ENCODE results near the gene DGCR8. TPM values are rescaled to one million over a fixed set of nuclear protein-coding genes. Genes with fewer than 3 reads are reported as not detected.
A peak's percentile ranks its signal among the peaks of the same experiment; 100 is the strongest.

The DGCR8 gene
- total and polyA plus RNA-seq, 2 donors from 2014 or later = 12.2 to 40.1 TPM

GRCh38 chr22:20128619-20128901 is 48.5 kb downstream of the DGCR8 start:
- intact Hi-C loops (cut with DNase I) = no loop called here
- H3K27ac ChIP-seq (ENCODE audit: low read depth in 2 of 2, low read length in 2 of 2) = no peak overlapping the region
- FAIRE-seq (no peak), DNase-seq (no peak)
- H3K9me3 ChIP-seq (ENCODE audit: control insufficient read depth in 2 of 3, insufficient read depth in 1 of 3, low read length in 3 of 3) = no peaks in the 10 kb centered on the region
- H3K4me1 ChIP-seq (ENCODE audit: control insufficient read depth in 2 of 3, insufficient read depth in 2 of 3, low read depth in 1 of 3, low read length in 3 of 3) = peaks cover 0 to 20% (median 0%) of the 10 kb centered on the region in 3 donors
- no peak overlapping the region for H3K9ac ChIP-seq (ENCODE audit: low read length in 3 of 3)
- H3K36me3 ChIP-seq (ENCODE audit: control insufficient read depth in 2 of 3, insufficient read depth in 3 of 3, low read length in 3 of 3) = peaks cover 0 to 12% (median 4%) of the 10 kb centered on the region in 3 donors
- TF ChIP-seq CTCF (IDR thresholded peaks at IDR 0.05; ENCODE audit: borderline replicate concordance, extremely low read depth, insufficient read depth) = no peak
- no peak overlapping the region for H3K4me3 ChIP-seq (ENCODE audit: low read length in 3 of 3)
- no peaks in the 10 kb centered on the region for H3K27me3 ChIP-seq (ENCODE audit: control insufficient read depth, insufficient read depth, low read length)

GRCh38 chr22:20128902-20129746 is 49.1 kb downstream of the DGCR8 start:
- Histone ChIP-seq H3K9me3 (ENCODE audit: control insufficient read depth in 2 of 3, insufficient read depth in 1 of 3, low read length in 3 of 3) (no peaks in the 10 kb centered on the region), H3K4me1 (ENCODE audit: control insufficient read depth in 2 of 3, insufficient read depth in 2 of 3, low read depth in 1 of 3, low read length in 3 of 3) (peaks cover 0 to 25% (median 0%) of the 10 kb centered on the region in 3 donors), H3K4me3 (ENCODE audit: low read length in 3 of 3) (no peak overlapping the region), H3K27me3 (ENCODE audit: control insufficient read depth, insufficient read depth, low read length) (no peaks in the 10 kb centered on the region), H3K36me3 (ENCODE audit: control insufficient read depth in 2 of 3, insufficient read depth in 3 of 3, low read length in 3 of 3) (peaks cover 0 to 8% (median 4%) of the 10 kb centered on the region in 3 donors), H3K27ac (ENCODE audit: low read depth in 2 of 2, low read length in 2 of 2) (no peak overlapping the region), H3K9ac (ENCODE audit: low read length in 3 of 3) (no peak overlapping the region)
- DNase-seq (no peak), FAIRE-seq (no peak)
- intact Hi-C loops (cut with DNase I) = no loop called here
- TF ChIP-seq CTCF (IDR thresholded peaks at IDR 0.05; ENCODE audit: borderline replicate concordance, extremely low read depth, insufficient read depth) = peak; percentile 28

- no peaks in the 10 kb centered on the region for H3K27me3 ChIP-seq (ENCODE audit: control insufficient read depth, insufficient read depth, low read length)
- intact Hi-C loops (cut with DNase I) = no loop called here
- H3K27ac ChIP-seq (ENCODE audit: low read depth in 2 of 2, low read length in 2 of 2) = no peak overlapping the region
- DNase-seq = no peak
- FAIRE-seq = no peak
- TF ChIP-seq CTCF (IDR thresholded peaks at IDR 0.05; ENCODE audit: borderline replicate concordance, extremely low read depth, insufficient read depth) = no peak
- H3K9me3 ChIP-seq (ENCODE audit: control insufficient read depth in 2 of 3, insufficient read depth in 1 of 3, low read length in 3 of 3) = no peaks in the 10 kb centered on the region
- peaks cover 0 to 8% (median 4%) of the 10 kb centered on the region in 3 donors for H3K36me3 ChIP-seq (ENCODE audit: control insufficient read depth in 2 of 3, insufficient read depth in 3 of 3, low read length in 3 of 3)
- H3K9ac ChIP-seq (ENCODE audit: low read length in 3 of 3) = no peak overlapping the region
- peaks cover 0 to 30% (median 0%) of the 10 kb centered on the region in 3 donors for H3K4me1 ChIP-seq (ENCODE audit: control insufficient read depth in 2 of 3, insufficient read depth in 2 of 3, low read depth in 1 of 3, low read length in 3 of 3)
- no peak overlapping the region for H3K4me3 ChIP-seq (ENCODE audit: low read length in 3 of 3)
These were observed 49.6 kb downstream of the DGCR8 start for GRCh38 chr22:20129747-20130014.

GRCh38 chr22:20130319-20130718 is 50.3 kb downstream of the DGCR8 start:
- Histone ChIP-seq H3K27me3 (ENCODE audit: control insufficient read depth, insufficient read depth, low read length) (no peaks in the 10 kb centered on the region), H3K4me1 (ENCODE audit: control insufficient read depth in 2 of 3, insufficient read depth in 2 of 3, low read depth in 1 of 3, low read length in 3 of 3) (peaks cover 0 to 31% (median 3%) of the 10 kb centered on the region in 3 donors), H3K9me3 (ENCODE audit: control insufficient read depth in 2 of 3, insufficient read depth in 1 of 3, low read length in 3 of 3) (no peaks in the 10 kb centered on the region), H3K4me3 (ENCODE audit: low read length in 3 of 3) (no peak overlapping the region), H3K9ac (ENCODE audit: low read length in 3 of 3) (no peak overlapping the region), H3K27ac (ENCODE audit: low read depth in 2 of 2, low read length in 2 of 2) (no peak overlapping the region), H3K36me3 (ENCODE audit: control insufficient read depth in 2 of 3, insufficient read depth in 3 of 3, low read length in 3 of 3) (peaks cover 0 to 8% (median 4%) of the 10 kb centered on the region in 3 donors)
- FAIRE-seq (no peak), DNase-seq (no peak)
- intact Hi-C loops (cut with DNase I) = no loop called here
- TF ChIP-seq CTCF (IDR thresholded peaks at IDR 0.05; ENCODE audit: borderline replicate concordance, extremely low read depth, insufficient read depth) = no peak

Measured in kidney (tissue), 14 donors.